HG02623 (cell line): ENCODE measurements around the gene PHGDH.

Source experiments
- ATAC-seq: cut with Tn5 transposase; IDR thresholded peaks from one replicate; pipeline ENCODE4 v1.9.1; 2021; ENCODE audit warnings: moderate library complexity; ENCODE audit not compliant: unreplicated experiment

Gene PHGDH

GRCh38 chr1:119711804-119712341 lies at the start of gene PHGDH:
Gene PHGDH, plus strand, starts transcription at chr1:119711934. Its CDS starts 89 bp downstream, at chr1:119712023.
- ATAC-seq, result peak; percentile 81

- ATAC-seq, result peak; percentile 74
These were observed 49.7 kb upstream of the PHGDH start for GRCh38 chr1:119662034-119662437.

DNA sequence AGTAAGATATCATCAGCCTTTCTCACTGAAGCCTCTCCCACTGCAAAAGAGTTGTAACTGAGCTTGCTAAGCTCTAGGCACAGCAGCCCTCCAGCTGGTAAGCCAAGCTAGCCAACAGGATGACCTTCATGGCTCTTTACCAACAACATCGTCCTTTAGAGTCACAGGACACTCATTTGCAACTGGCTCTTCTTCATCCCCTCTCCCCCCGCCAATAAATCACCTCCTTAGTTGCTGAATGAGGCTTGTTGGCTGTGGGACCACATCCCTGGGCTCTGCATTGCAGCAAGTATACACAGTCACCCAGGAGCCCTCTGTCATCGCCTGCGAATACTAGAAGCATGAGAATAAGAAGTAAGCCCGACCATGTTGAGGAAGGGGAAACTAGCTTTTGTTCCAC lies 47.7 kb upstream of the PHGDH start:
- no peak for ATAC-seq

- no peak for ATAC-seq
These were observed 44.6 kb upstream of the PHGDH start for GRCh38 chr1:119667173-119667572.

DNA sequence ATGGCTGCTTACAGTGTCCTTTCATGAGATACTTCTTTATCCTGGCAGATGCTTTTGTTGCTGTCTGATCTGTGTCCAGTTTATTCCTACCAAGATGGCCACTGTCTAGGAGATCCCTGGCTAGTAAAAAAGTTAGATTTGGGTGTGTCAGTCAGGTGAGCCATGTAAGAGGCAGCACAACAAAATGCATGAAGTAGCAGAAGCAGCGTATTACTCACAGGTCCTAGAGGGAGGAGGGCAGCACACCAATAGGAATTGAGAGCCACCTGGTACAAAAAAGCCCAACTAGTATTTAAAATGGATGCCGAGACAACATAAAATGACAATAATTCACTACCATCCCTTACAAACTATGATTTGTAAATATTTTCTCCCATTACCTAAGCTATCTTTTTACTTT lies 40.8 kb upstream of the PHGDH start:
- no peak for ATAC-seq

- ATAC-seq, result no peak
These were observed 38.4 kb upstream of the PHGDH start for GRCh38 chr1:119673171-119673940.

DNA sequence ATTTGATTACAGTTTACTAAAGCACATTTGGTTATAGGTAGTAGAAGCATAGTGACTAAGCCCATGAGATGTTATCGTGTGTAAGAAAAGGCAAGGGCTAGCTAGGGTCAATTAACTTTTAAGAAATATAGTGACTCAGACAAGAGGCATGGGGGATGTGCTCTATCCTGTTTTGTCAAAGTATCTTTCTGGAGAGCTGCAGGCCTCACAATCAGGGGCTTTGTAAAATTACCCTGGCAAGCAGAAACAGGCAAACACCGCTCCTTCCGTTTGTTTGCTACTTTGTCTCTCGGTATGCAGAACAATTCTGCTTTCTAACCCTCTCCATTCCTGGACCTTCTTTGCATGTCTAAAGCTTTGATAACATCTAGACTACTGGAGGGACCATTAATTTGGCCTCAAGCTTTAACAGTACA lies 37.6 kb upstream of the PHGDH start:
- ATAC-seq, result no peak

DNA sequence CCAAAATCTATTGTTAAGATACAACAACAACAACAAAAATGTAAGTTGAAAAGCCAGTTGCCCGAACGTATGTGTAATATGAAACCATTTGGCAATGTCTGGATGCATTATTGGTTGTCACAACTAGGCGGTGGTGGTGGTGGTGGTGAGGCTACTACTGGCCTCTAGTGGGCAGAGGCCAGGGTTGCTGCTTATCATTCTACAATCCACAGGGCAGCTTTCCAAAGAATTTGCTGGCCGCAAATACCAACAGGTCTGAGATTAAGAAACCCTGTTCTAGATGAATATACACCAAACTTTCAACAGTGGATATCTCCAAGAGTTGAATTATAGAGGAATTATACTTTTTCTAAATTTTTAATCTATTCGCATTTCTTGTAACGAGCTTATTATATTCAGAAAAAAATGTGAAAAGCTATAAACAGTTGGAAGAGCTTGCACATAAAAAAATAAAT lies 36.9 kb upstream of the PHGDH start:
- no peak for ATAC-seq

DNA sequence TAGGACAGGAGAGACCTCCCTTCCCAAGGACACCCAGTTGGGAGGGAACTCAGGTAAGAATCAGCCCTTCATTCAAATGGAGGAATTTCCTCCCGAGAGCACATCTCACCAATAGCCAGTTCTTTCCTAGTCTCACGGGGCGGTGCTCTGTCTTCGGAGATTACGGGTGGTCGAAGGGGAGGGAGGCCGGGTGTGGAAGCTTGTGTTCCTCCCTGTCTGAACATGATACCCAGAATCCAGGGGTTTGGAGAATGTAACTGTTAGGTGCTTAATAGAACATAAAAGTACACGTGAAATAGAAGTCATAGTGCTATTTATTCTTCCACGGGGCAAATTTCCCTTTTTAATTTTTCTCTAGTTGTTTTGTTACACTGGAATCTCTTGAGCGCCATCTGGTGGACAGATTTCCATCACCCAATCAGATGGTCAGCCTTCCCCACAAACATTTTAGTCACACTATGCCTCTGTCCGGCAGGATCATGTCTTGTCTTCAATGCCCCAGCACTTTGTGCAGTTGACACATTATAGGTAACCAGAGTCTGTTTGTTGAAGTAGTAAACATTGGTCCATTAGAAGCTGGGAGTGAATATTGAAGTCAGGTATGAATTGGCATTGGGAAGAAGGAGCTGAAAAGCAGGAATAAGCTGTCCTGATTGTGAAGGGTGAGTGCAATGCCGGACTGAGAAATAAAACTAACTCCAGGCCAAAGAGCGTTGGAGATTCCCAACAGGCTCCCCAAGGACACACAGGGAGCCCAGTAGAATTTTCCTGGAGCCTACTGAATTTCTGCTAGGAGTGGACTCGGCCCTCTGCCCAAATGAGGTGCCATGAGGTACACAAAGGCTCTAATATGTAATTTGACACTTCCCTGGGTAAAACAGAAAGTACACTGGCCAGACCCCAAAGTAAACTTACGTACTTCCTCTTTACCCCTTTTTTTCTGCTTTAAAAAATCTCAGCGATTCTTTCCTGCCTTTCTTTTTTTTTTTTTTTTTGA lies 36.1 kb upstream of the PHGDH start:
- no peak for ATAC-seq

DNA sequence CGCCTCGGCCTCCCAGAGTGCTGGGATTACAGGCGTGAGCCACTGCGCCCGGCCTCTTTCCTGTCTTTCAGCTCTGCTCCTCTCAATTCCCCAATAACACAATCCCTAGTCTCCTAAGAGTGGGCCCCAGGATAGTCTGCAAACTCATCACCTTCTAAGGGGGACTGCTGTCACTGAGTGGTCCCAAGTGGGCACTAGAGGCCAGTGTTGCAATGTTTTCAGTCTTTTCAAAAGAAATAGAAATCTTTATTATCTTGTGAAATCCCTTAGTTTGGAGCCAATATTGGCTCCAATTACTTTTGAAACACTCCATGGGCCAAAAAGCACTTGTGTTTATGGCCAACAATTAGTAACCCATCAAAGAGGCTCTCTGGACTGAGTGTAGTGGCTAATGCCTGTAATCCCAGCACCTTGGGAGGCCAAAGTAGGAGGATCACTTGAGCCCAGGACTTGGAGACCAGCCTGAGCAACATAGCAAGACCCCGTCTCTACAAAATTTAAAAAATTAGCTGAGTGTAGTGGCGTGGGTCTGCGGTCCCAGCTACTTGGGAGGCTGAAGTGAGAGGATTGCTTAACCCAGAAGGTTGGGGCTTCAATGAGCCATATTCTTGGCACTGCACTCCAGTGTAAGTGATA lies 35.0 kb upstream of the PHGDH start:
- no peak for ATAC-seq

DNA sequence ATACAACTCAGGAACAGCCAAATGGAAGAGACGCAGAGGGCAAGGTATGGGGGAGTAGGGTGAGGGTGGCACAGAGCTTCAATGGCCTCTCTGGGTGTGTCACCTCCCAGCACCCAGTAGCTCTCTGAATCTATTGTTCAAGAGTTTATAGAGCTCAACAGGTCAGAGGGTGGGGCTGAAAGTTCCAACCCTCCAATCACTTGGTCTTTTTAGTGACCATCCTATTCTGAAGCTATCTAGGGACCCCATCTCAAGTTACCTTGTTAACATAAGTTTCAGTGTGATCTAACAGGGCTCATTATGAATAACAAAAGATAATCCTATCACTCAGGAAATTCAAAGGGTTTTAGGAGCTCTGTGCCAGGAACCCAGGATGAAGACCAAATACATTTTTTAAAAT lies 32.5 kb upstream of the PHGDH start:
- ATAC-seq, result no peak

GRCh38 chr1:119680193-119680592 lies 31.5 kb upstream of the PHGDH start:
- no peak for ATAC-seq

- no peak for ATAC-seq
These were observed 31.0 kb upstream of the PHGDH start for GRCh38 chr1:119680723-119681122.

DNA sequence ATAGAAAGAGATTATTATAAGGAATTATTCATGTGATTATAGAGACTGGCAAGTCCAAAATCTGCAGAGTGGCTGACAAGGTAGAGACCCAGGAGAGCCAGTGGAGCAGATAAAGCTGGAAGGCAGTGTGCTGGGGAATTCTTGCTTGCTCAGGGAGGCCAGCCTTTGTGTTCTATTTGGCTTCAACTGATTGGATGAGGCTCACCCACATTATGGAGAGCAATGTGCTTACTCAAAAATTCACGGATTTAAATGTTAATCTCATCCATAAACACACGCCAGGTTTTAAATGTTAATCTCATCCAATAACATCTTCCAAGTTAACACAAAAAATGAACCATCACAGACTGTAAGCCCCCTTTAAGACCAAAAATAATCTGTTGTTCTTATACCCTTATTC lies 30.2 kb upstream of the PHGDH start:
- no peak for ATAC-seq

- ATAC-seq, result no peak
These were observed 29.6 kb upstream of the PHGDH start for GRCh38 chr1:119682141-119682540.

- ATAC-seq, result no peak
These were observed 27.8 kb upstream of the PHGDH start for GRCh38 chr1:119683893-119684292.

GRCh38 chr1:119686661-119687060 lies 25.1 kb upstream of the PHGDH start:
- ATAC-seq, result no peak

- no peak for ATAC-seq
These were observed 24.2 kb upstream of the PHGDH start for GRCh38 chr1:119687434-119688079.

GRCh38 chr1:119688810-119689209 lies 22.9 kb upstream of the PHGDH start:
- ATAC-seq, result no peak

DNA sequence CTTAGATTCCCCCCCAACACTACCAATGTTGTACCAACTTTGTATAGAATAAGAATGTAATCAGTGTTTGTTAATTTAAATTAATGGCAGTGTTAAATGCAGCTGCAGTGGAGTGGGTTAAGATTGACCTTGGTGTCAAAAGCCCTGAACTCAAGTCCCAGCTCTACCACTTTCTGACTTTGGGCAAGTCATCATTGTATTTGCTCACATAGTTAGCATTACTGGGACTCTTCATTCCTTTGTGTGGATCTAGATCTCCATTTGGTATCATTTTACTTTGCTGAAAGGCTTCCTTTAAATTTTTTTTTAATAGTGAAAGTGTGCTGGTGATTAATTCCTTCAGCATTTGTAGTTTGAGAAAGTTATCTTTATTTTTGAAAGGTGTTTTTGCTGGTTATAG lies 22.2 kb upstream of the PHGDH start:
- ATAC-seq, result no peak
